Activated T-helper 1 cell treated with anti-CD3 and anti-CD28 coated beads, Interleukin-2, amount 50 U/mL, for 16 hours (primary cell): ENCODE results near the gene OR4D2.
"Not testable (repeated sequence)": the region's sequence is repeated elsewhere in the genome, so short reads cannot be mapped to it uniquely, and the experiment has no call there.

Experiments
- DNase-seq, 2 donors: peaks; one replicate each; pipeline ENCODE4 v3.0.0-alpha.2; 2020; ENCODE audit warnings: low read depth in 1 of 2, low spot score in 1 of 2

The OR4D2 gene

GRCh38 chr17:58166682-58167081 lies at the start of gene OR4D2:
Gene OR4D2, plus strand, starts transcription at chr17:58166982. Its CDS starts 2,674 bp downstream, at chr17:58169656.
- DNase-seq: no peak

DNA sequence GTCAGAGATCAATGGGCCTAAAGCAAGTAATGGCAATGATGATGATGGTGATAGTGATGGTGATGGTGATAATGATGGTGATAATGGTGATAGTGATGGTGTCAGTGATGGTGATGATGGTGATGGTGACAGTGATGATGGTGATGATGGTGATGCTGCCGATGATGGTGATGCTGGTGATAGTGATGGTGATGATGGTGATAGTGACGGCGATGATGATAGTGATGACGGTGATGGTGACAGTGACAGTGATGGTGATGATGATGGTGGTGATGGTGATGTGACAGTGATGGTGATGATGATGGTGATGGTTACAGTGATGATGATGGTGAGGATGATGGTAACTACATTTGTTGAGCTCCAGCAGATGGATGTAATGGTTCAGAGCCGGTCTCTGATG lies 49.4 kb upstream of the OR4D2 start:
- no peak for DNase-seq

DNA sequence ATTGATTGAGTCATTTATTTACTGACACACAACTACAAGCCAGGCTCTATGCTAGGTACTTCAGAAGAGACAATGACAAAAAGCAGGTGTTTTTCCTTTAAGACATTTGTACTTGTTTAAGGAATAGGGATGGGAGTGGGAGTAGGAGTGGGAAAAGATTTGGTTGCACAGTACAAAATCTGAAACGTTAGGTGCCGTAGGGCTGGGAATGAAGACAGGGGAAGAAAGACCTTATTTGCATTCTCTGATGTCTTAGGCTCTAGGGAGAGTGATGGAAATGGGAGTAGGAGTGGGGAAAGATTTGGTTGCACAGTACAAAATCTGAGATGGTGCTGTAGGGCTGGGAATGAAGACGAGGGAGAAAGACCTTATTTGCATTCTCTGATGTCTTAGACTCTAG lies 47.3 kb upstream of the OR4D2 start:
- no peak for DNase-seq

DNA sequence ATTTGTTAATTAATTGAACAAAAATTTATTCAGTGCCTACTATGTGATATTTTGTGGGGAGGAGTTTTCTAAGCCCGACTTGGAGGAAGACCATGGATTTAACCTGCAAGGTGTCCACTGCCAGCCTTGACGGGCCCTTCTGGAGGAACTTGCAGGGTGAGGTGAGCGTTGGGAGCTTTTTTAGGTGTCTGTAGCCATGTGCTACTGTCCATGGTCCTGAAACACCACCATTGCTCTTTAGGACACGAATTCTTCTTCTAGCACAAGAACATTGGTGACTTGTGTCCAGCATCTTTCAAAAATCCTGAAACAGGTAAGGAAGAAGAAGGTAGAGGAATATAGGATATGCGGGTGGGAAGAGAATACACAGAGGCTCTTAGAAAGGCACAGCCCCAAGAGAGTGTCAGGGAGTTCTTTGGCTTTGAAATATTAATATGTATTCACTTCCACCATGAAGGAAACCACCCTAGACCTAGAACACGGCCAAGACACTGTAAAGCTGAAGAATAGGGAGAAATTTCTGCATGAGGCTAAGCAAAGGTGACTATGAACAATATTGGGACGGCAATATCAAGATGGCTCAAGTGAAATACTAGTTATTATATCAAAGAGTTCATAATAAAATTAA lies 46.5 kb upstream of the OR4D2 start:
- no peak for DNase-seq

GRCh38 chr17:58121925-58122324 lies 44.9 kb upstream of the OR4D2 start:
- DNase-seq: no peak

- DNase-seq: no peak
Measured at GRCh38 chr17:58127846-58128245, 38.9 kb upstream of the OR4D2 start.

DNA sequence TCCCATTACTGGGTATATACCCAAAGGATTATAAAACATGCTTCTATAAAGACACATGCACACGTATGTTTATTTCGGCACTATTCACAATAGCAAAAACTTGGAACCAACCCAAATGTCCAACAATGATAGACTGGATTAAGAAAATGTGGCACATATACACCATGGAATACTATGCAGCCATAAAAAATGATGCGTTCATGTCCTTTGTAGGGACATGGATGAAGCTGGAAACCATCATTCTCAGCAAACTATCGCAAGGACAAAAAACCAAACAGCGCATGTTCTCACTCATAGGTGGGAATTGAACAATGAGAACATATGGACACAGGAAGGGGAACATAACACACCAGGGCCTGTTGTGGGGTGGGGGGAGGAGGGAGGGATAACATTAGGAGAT lies 34.1 kb upstream of the OR4D2 start:
- not testable (repeated sequence) for DNase-seq

DNA sequence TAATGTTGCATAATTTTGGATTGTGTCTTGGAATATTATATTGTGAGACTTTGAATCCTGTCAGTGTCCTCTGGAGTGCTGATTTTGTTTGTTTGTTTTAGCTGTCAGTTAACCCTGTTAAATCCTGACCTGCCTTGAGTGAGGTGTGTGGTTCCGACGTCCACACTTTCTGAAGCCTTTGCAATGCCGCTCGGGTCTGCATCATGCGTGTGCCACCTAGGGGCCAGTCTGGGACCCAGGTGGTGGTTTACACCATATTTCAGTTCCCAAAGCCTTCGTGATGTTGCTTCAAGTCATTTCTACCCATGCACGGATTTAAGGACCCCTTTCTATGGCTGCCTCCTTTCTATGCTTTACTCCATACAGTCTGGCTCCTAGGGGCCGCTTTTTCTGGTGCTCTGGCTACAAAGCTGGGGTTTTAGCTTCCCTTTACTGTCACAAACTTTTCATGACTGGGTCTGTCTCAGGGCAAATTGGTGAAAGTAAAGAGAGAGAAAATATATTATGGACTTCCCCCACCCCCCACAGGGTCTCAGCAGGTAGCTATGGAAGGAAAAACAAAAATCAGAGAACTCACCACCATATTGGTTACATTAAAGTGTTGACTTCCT lies 30.0 kb upstream of the OR4D2 start:
- DNase-seq: no peak

GRCh38 chr17:58141505-58141904 lies 25.3 kb upstream of the OR4D2 start:
- DNase-seq: no peak

- DNase-seq: not testable (repeated sequence)
Measured at GRCh38 chr17:58143335-58143734, 23.4 kb upstream of the OR4D2 start.

DNA sequence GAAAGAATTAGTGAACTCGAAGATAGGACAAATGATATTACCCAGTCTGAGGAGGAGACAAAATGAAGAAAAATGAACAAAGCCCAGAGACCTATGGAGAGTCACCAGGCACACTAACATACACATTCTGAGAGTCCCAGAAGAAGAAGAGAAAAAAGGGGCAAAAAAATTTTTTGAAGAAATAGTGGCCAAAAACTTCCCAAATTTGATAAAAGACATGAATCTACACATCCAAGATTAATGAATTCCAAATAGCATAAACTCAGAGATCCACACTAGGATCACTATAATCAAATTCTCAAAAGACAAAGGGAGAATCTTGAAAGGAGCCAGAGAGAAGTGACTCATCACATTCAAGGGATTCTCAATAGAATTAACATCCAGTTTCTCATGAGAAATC lies 22.0 kb upstream of the OR4D2 start:
- no peak for DNase-seq

GRCh38 chr17:58147930-58148434 lies 18.8 kb upstream of the OR4D2 start, which contains the start of gene OR4D1:
Gene OR4D1, plus strand, starts transcription at chr17:58148384. Its CDS starts 6,770 bp downstream, at chr17:58155154.
- no peak for DNase-seq

GRCh38 chr17:58148609-58149008 lies 18.2 kb upstream of the OR4D2 start:
- no peak for DNase-seq

- no peak for DNase-seq
Measured at GRCh38 chr17:58150394-58150793, 16.4 kb upstream of the OR4D2 start.

DNA sequence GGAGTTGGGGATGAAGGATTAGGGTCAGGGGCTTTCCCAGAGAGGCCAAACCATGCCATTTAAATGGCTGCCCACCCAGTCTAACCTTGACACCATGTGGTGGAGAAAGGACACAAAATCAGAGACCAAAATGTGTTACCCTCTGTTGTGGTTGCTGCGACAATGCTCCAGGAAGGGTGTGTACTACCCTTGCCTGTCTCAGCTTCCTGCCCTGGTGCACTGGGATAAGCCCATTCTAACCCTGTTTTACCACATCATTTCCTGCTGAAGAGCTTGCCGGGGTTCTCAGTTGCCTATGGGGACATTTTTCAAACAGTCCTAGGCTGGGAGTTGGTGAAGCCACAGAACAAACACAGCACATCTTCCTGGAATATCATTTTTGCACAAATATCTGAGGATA lies 13.7 kb upstream of the OR4D2 start:
- peak; percentile 20 to 22 for DNase-seq

DNA sequence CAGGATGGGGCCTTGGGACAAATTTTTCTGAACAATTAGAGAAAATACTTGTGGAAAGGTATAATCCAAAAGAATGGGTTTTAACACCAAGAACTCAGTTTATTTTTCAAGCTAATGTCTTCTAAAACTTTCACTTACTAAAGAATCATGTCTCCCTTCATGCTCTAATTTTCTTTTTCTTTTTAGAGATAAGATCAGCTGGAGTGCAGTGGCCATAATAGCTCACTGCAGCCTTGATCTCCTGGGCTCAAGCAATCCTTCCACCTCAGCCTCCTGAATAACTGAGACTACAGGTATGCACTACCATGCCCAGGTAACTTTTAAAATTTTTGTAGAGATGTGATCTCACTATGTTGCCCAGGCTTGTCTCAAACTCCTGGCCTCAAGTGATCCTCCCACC lies 13.1 kb upstream of the OR4D2 start:
- DNase-seq: no peak

GRCh38 chr17:58156839-58157803 lies 9.7 kb upstream of the OR4D2 start:
- DNase-seq: peak; percentile 12 to 25

GRCh38 chr17:58158181-58158580 lies 8.6 kb upstream of the OR4D2 start:
- no peak for DNase-seq

GRCh38 chr17:58161566-58161965 lies 5.2 kb upstream of the OR4D2 start:
- no peak for DNase-seq

DNA sequence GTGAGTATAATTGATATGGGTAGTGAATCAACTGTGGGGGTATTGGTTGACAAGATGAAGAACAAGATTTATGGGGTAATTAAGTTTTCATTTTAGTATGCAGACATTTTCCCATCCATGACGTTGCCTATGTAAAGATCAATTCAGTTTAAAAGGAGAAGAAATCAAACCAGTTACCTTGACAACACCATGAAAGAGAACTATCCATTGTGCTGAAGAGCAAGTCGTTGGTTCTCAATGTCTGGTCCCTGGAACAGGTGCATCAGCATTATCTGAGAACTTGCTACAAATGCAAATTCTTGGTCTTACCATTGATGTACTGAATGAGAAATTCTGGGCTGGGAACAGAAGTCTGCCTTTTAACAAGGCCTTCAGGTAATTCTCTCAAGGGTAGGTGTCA lies 801 bp upstream of the OR4D2 start:
- no peak for DNase-seq

- no peak for DNase-seq
Measured at GRCh38 chr17:58170622-58171021, 3.8 kb downstream of the OR4D2 start.
